ENCODE data around the gene MEF2D. TPM values are rescaled to one million over a fixed set of nuclear protein-coding genes. Genes with fewer than 3 reads are reported as not detected.

The MEF2D gene
- polyA plus RNA-seq, 1 donor, result 25.0 TPM

- H3K36me3 ChIP-seq (ENCODE audit: control insufficient read depth, insufficient read depth, low read length), result peaks cover 82% of the 10 kb centered on the region
- H3K4me1 ChIP-seq (ENCODE audit: control insufficient read depth, insufficient read depth, low read length), result no peaks in the 10 kb centered on the region
- no peaks in the 10 kb centered on the region for H3K9me3 ChIP-seq (ENCODE audit: control insufficient read depth, low read depth, low read length)
- DNase-seq, result peak in 1 of 2 donors; percentile 43
- no peak overlapping the region for H3K4me3 ChIP-seq (ENCODE audit: low read length)
- WGBS (ENCODE audit: insufficient coverage, low lambda C conversion rate), result no CpG with 5 or more reads among the region's 34 CpGs
- no peak overlapping the region for H3K27ac ChIP-seq (ENCODE audit: low read length)
- no peaks in the 10 kb centered on the region for H3K27me3 ChIP-seq (ENCODE audit: control insufficient read depth, insufficient read depth, low read length)
Observed at GRCh38 chr1:156480411-156481192, 20.0 kb downstream of the MEF2D start.

GRCh38 chr1:156480016-156480370 lies 20.6 kb downstream of the MEF2D start:
- no peak overlapping the region for H3K27ac ChIP-seq (ENCODE audit: low read length)
- DNase-seq, result no peak
- WGBS (ENCODE audit: insufficient coverage, low lambda C conversion rate), result no CpG with 5 or more reads among the region's 4 CpGs
- H3K9me3 ChIP-seq (ENCODE audit: control insufficient read depth, low read depth, low read length), result no peaks in the 10 kb centered on the region
- H3K4me1 ChIP-seq (ENCODE audit: control insufficient read depth, insufficient read depth, low read length), result no peaks in the 10 kb centered on the region
- H3K4me3 ChIP-seq (ENCODE audit: low read length), result no peak overlapping the region
- peaks cover 85% of the 10 kb centered on the region for H3K36me3 ChIP-seq (ENCODE audit: control insufficient read depth, insufficient read depth, low read length)
- H3K27me3 ChIP-seq (ENCODE audit: control insufficient read depth, insufficient read depth, low read length), result no peaks in the 10 kb centered on the region

- H3K27ac ChIP-seq (ENCODE audit: low read length), result no peak overlapping the region
Observed at GRCh38 chr1:156479093-156480015, 21.2 kb downstream of the MEF2D start.

GRCh38 chr1:156478250-156478627 lies 22.3 kb downstream of the MEF2D start:
- Histone ChIP-seq H3K27me3 (ENCODE audit: control insufficient read depth, insufficient read depth, low read length) (no peaks in the 10 kb centered on the region), H3K27ac (ENCODE audit: low read length) (no peak overlapping the region), H3K4me1 (ENCODE audit: control insufficient read depth, insufficient read depth, low read length) (no peaks in the 10 kb centered on the region), H3K9me3 (ENCODE audit: control insufficient read depth, low read depth, low read length) (no peaks in the 10 kb centered on the region), H3K36me3 (ENCODE audit: control insufficient read depth, insufficient read depth, low read length) (peaks cover 96% of the 10 kb centered on the region), H3K4me3 (ENCODE audit: low read length) (no peak overlapping the region)
- WGBS (ENCODE audit: insufficient coverage, low lambda C conversion rate), result no CpG with 5 or more reads among the region's 8 CpGs
- DNase-seq, result no peak

More at GRCh38 chr1:156479093-156480015, 21.2 kb downstream of the MEF2D start:
- no peak for DNase-seq
- 87% methylated on average over 3 of the region's 15 CpGs for WGBS (ENCODE audit: insufficient coverage, low lambda C conversion rate)
- H3K9me3 ChIP-seq (ENCODE audit: control insufficient read depth, low read depth, low read length), result no peaks in the 10 kb centered on the region
- H3K27me3 ChIP-seq (ENCODE audit: control insufficient read depth, insufficient read depth, low read length), result no peaks in the 10 kb centered on the region
- no peak overlapping the region for H3K4me3 ChIP-seq (ENCODE audit: low read length)
- peaks cover 90% of the 10 kb centered on the region for H3K36me3 ChIP-seq (ENCODE audit: control insufficient read depth, insufficient read depth, low read length)
- no peaks in the 10 kb centered on the region for H3K4me1 ChIP-seq (ENCODE audit: control insufficient read depth, insufficient read depth, low read length)

- no CpG with 5 or more reads among the region's 3 CpGs for WGBS (ENCODE audit: insufficient coverage, low lambda C conversion rate)
- no peak for DNase-seq
- H3K36me3 ChIP-seq (ENCODE audit: control insufficient read depth, insufficient read depth, low read length), result peaks cover 95% of the 10 kb centered on the region
- no peak overlapping the region for H3K27ac ChIP-seq (ENCODE audit: low read length)
- no peak overlapping the region for H3K4me3 ChIP-seq (ENCODE audit: low read length)
- H3K4me1 ChIP-seq (ENCODE audit: control insufficient read depth, insufficient read depth, low read length), result no peaks in the 10 kb centered on the region
- no peaks in the 10 kb centered on the region for H3K9me3 ChIP-seq (ENCODE audit: control insufficient read depth, low read depth, low read length)
- H3K27me3 ChIP-seq (ENCODE audit: control insufficient read depth, insufficient read depth, low read length), result no peaks in the 10 kb centered on the region
Observed at GRCh38 chr1:156477526-156478249, 22.9 kb downstream of the MEF2D start.

GRCh38 chr1:156476501-156477298 lies 23.9 kb downstream of the MEF2D start:
- Histone ChIP-seq H3K27me3 (ENCODE audit: control insufficient read depth, insufficient read depth, low read length) (no peaks in the 10 kb centered on the region), H3K27ac (ENCODE audit: low read length) (no peak overlapping the region), H3K36me3 (ENCODE audit: control insufficient read depth, insufficient read depth, low read length) (peaks cover 93% of the 10 kb centered on the region), H3K4me3 (ENCODE audit: low read length) (no peak overlapping the region), H3K4me1 (ENCODE audit: control insufficient read depth, insufficient read depth, low read length) (peaks cover 7% of the 10 kb centered on the region), H3K9me3 (ENCODE audit: control insufficient read depth, low read depth, low read length) (no peaks in the 10 kb centered on the region)
- no peak for DNase-seq
- no CpG with 5 or more reads among the region's 8 CpGs for WGBS (ENCODE audit: insufficient coverage, low lambda C conversion rate)

GRCh38 chr1:156475568-156476500 lies 24.7 kb downstream of the MEF2D start:
- Histone ChIP-seq H3K27ac (ENCODE audit: low read length) (no peak overlapping the region), H3K4me1 (ENCODE audit: control insufficient read depth, insufficient read depth, low read length) (peaks cover 15% of the 10 kb centered on the region), H3K4me3 (ENCODE audit: low read length) (no peak overlapping the region), H3K9me3 (ENCODE audit: control insufficient read depth, low read depth, low read length) (no peaks in the 10 kb centered on the region), H3K36me3 (ENCODE audit: control insufficient read depth, insufficient read depth, low read length) (peaks cover 89% of the 10 kb centered on the region), H3K27me3 (ENCODE audit: control insufficient read depth, insufficient read depth, low read length) (no peaks in the 10 kb centered on the region)
- no peak for DNase-seq
- WGBS (ENCODE audit: insufficient coverage, low lambda C conversion rate), result no CpG with 5 or more reads among the region's 25 CpGs

GRCh38 chr1:156474966-156475365 lies 25.6 kb downstream of the MEF2D start:
- Histone ChIP-seq H3K36me3 (ENCODE audit: control insufficient read depth, insufficient read depth, low read length) (peaks cover 86% of the 10 kb centered on the region), H3K27me3 (ENCODE audit: control insufficient read depth, insufficient read depth, low read length) (no peaks in the 10 kb centered on the region), H3K4me3 (ENCODE audit: low read length) (no peak overlapping the region), H3K9me3 (ENCODE audit: control insufficient read depth, low read depth, low read length) (no peaks in the 10 kb centered on the region), H3K4me1 (ENCODE audit: control insufficient read depth, insufficient read depth, low read length) (peaks cover 17% of the 10 kb centered on the region), H3K27ac (ENCODE audit: low read length) (no peak overlapping the region)
- WGBS (ENCODE audit: insufficient coverage, low lambda C conversion rate), result no CpG with 5 or more reads among the region's 7 CpGs
- DNase-seq, result no peak
